MM.1S (cell line): ENCODE data around the gene CACUL1.

Experiments
- DNase-seq: peaks from one replicate; pipeline ENCODE4 v3.0.0-alpha.2; 2015
- H2AFZ ChIP-seq: fragments of 300-600 bp; sonication (generic); 2 replicates; pipeline ENCODE4 v1.6.0; 2016; ENCODE audit warnings: antibody characterized with exemption, low read length
- H3F3A ChIP-seq: fragments of 300-600 bp; sonication (generic); 2 replicates; pipeline ENCODE4 v1.6.1; 2016; ENCODE audit warnings: mild to moderate bottlenecking, antibody characterized with exemption, low read length, moderate library complexity, mixed read lengths; ENCODE audit not compliant: insufficient read depth
- H3K27ac ChIP-seq: fragments of 300-600 bp; sonication (generic); 2 replicates; pipeline ENCODE4 v1.5.1; 2016; ENCODE audit warnings: mild to moderate bottlenecking, low read length
- H3K27me3 ChIP-seq: fragments of 300-600 bp; sonication (generic); replicated peaks from 2 replicates; pipeline ENCODE4 v1.6.0; 2016; ENCODE audit warnings: low read length; ENCODE audit not compliant: insufficient read depth
- H3K36me3 ChIP-seq: fragments of 300-600 bp; sonication (generic); replicated peaks from 2 replicates; pipeline ENCODE4 v1.6.1; 2016; ENCODE audit warnings: mild to moderate bottlenecking, low read length, mixed read lengths; ENCODE audit not compliant: insufficient read depth
- H3K4me1 ChIP-seq: fragments of 300-600 bp; sonication (generic); 2 replicates; pipeline ENCODE4 v1.6.1; 2016; ENCODE audit warnings: low read length, mixed read lengths
- H3K4me2 ChIP-seq: fragments of 300-600 bp; sonication (generic); 2 replicates; pipeline ENCODE4 v1.6.0; 2016; ENCODE audit warnings: low read depth, low read length
- H3K4me3 ChIP-seq: fragments of 300-600 bp; sonication (generic); 2 replicates; pipeline ENCODE4 v1.5.1; 2016; ENCODE audit warnings: low read length, mixed read lengths
- H3K79me2 ChIP-seq: fragments of 300-600 bp; sonication (generic); 2 replicates; pipeline ENCODE4 v1.6.1; 2016; ENCODE audit warnings: mixed run types, low read length, mixed read lengths
- H3K9ac ChIP-seq: fragments of 300-600 bp; sonication (generic); 2 replicates; pipeline ENCODE4 v1.6.1; 2016; ENCODE audit warnings: low read length, mixed read lengths
- H3K9me2 ChIP-seq: fragments of 300-600 bp; sonication (generic); replicated peaks from 2 replicates; pipeline ENCODE4 v1.6.1; 2016; ENCODE audit warnings: mild to moderate bottlenecking, low read length, mixed read lengths; ENCODE audit not compliant: insufficient read depth
- H3K9me3 ChIP-seq: fragments of 300-600 bp; sonication (generic); replicated peaks from 2 replicates; pipeline ENCODE4 v1.6.1; 2016; ENCODE audit warnings: mild to moderate bottlenecking, low read length, mixed read lengths; ENCODE audit not compliant: insufficient read depth
- H4K20me1 ChIP-seq: fragments of 300-600 bp; sonication (generic); 2 replicates; pipeline ENCODE4 v1.6.1; 2016; ENCODE audit warnings: mild to moderate bottlenecking, low read length, moderate library complexity, mixed read lengths; ENCODE audit not compliant: insufficient read depth
- EZH2 ChIP-seq: fragments of 300-600 bp; sonication (generic); optimal IDR thresholded peaks from 2 replicates; pipeline ENCODE3; 2017; ENCODE audit warnings: low read depth, mild to moderate bottlenecking, antibody characterized with exemption, low read length, mixed read lengths
- EZH2phosphoT487 ChIP-seq: fragments of 300-600 bp; sonication (generic); IDR thresholded peaks from 2 replicates; pipeline ENCODE4 v1.6.1; 2018; ENCODE audit warnings: antibody characterized with exemption, low read length
- TF ChIP-seq, protein P1 (sequence below): fragments of 300-600 bp; sonication (generic); IDR thresholded peaks from 2 replicates; pipeline ENCODE4 v1.5.1; 2016; ENCODE audit warnings: antibody characterized with exemption, low read length, mixed read lengths

Gene CACUL1

DNA sequence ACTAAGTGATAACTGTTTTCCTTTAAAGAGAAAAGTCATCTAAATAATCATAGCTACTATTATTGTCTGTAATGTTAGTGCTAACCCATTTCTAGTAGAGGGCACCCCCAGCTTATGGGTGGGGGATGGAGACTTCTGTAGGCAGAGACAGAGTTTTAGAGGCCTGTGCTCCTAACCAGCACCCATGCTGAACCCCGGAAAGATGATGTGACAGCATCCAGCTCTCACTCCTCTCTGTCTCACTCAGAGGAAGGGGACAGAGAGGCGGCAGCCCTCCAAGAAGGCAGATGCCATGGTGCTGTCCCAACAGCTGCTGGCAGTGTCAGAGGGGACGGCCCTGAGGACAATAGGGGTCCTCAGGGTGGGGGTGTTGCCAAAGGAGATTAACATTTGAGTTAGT is 84.9 kb downstream of the CACUL1 start:
- no peaks in the 10 kb centered on the region for H3K4me1 ChIP-seq
- no peak overlapping the region for H3K9ac ChIP-seq
- no peak overlapping the region for H3K4me2 ChIP-seq
- H3K27me3 ChIP-seq: no peaks in the 10 kb centered on the region
- H2AFZ ChIP-seq: no peak overlapping the region
- no peak overlapping the region for H3K27ac ChIP-seq
- DNase-seq: no peak
- H3F3A ChIP-seq: no peaks in the 10 kb centered on the region
- H3K4me3 ChIP-seq: no peak overlapping the region
- H3K9me3 ChIP-seq: no peaks in the 10 kb centered on the region
- no peaks in the 10 kb centered on the region for H4K20me1 ChIP-seq
- H3K36me3 ChIP-seq: no peaks in the 10 kb centered on the region
- no peak for TF ChIP-seq EZH2
- TF ChIP-seq EZH2phosphoT487: no peak
- TF ChIP-seq, protein P1, sequence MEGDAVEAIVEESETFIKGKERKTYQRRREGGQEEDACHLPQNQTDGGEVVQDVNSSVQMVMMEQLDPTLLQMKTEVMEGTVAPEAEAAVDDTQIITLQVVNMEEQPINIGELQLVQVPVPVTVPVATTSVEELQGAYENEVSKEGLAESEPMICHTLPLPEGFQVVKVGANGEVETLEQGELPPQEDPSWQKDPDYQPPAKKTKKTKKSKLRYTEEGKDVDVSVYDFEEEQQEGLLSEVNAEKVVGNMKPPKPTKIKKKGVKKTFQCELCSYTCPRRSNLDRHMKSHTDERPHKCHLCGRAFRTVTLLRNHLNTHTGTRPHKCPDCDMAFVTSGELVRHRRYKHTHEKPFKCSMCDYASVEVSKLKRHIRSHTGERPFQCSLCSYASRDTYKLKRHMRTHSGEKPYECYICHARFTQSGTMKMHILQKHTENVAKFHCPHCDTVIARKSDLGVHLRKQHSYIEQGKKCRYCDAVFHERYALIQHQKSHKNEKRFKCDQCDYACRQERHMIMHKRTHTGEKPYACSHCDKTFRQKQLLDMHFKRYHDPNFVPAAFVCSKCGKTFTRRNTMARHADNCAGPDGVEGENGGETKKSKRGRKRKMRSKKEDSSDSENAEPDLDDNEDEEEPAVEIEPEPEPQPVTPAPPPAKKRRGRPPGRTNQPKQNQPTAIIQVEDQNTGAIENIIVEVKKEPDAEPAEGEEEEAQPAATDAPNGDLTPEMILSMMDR: no peak
- H3K79me2 ChIP-seq: no peaks in the 10 kb centered on the region
- H3K9me2 ChIP-seq: no peaks in the 10 kb centered on the region

DNA sequence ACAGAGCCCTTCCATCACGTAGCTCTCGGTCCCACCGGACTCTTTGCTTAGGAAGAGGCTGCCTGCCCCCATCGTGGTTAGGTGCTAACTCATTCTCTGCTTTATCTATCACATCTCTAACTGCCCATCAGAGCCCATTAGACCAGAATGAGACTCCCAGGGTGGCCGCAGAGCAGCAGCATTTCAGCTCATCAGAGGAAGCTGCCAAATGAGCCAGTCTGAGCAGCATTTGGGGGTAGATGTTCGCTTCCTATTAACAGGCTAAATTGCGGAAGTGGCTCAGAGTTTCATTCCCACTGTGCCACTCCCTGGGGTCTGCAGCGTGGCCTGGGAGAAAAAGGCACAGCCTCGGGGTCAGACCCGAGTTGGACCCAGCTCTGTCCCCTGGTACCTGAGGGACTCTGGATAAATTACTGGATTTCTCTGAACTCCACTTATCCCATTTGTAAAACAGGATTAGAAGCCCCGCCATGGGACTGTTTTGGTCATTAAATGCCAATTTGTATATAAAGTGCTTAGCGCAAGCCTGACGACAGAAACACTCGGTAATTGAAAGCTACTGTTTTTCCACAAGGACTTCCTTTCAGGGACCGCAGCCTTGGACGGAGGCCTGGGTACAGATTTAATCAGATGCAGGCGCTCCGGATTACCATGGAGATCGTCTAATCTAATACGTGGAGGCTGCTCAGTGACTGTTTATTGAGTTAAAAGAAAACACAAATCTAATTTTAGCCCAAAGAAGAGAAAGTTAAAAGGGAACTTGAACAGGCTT is 85.6 kb downstream of the CACUL1 start:
- H3K27ac ChIP-seq: no peak overlapping the region
- no peak overlapping the region for H3K4me3 ChIP-seq
- H3K4me1 ChIP-seq: no peaks in the 10 kb centered on the region

DNA sequence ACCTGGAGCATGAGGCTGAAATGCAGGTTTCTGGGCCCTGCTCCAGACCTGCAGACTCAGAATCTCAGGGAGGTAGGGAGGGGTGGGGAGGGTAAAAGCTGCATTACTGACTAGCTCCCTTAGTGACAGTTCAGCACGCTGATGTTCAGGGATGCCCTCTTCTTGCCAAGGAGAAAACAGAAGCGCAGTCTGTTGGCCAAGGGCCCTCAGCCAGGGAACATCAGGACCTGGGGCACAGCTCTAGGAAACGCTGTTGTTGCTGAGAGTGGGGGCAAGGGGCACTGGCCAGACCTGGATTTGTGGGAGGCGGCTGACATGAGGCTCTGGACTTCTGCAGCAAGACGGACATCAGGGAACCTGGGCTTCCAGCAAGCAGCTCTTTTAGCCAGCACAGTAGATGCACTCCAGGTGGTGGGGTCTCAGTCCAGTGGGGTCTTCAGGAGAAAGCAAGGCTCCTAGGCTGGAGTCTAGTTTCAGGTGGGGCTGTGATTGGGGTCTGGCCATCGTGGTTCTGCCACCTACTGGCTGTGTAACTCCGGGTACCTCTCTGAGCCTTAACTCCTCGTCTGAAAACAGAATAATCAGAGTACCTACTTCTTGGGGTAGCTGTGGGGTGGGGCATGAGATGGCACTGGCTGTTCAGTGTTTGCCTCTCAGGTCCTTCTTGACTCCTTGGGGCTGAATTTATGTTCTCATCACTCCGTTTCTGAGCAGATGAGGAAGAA is 86.4 kb downstream of the CACUL1 start:
- Histone ChIP-seq H4K20me1 (no peaks in the 10 kb centered on the region), H3K9me2 (no peaks in the 10 kb centered on the region), H3K4me1 (no peaks in the 10 kb centered on the region), H3K9ac (no peak overlapping the region), H3K4me2 (no peak overlapping the region), H3K36me3 (no peaks in the 10 kb centered on the region), H3K4me3 (no peak overlapping the region), H3K79me2 (no peaks in the 10 kb centered on the region), H3F3A (no peaks in the 10 kb centered on the region), H3K27me3 (no peaks in the 10 kb centered on the region), H2AFZ (no peak overlapping the region), H3K27ac (no peak overlapping the region), H3K9me3 (no peaks in the 10 kb centered on the region)
- TF ChIP-seq, protein P1: no peak
- no peak for TF ChIP-seq EZH2phosphoT487
- no peak for TF ChIP-seq EZH2
- no peak for DNase-seq

More for the DNA sequence above, 85.6 kb downstream of the CACUL1 start:
- no peaks in the 10 kb centered on the region for H4K20me1 ChIP-seq
- no peaks in the 10 kb centered on the region for H3F3A ChIP-seq
- H2AFZ ChIP-seq: no peak overlapping the region
- H3K36me3 ChIP-seq: no peaks in the 10 kb centered on the region
- H3K4me2 ChIP-seq: no peak overlapping the region
- TF ChIP-seq, protein P1: no peak
- TF ChIP-seq EZH2phosphoT487 (no peak), EZH2 (no peak)
- no peaks in the 10 kb centered on the region for H3K9me3 ChIP-seq
- H3K9ac ChIP-seq: no peak overlapping the region
- no peaks in the 10 kb centered on the region for H3K27me3 ChIP-seq
- H3K9me2 ChIP-seq: no peaks in the 10 kb centered on the region
- no peaks in the 10 kb centered on the region for H3K79me2 ChIP-seq
- no peak for DNase-seq
